AG04450 (cell line): ENCODE measurements around the gene AHR. TPM values are rescaled to one million over a fixed set of nuclear protein-coding genes. Genes with fewer than 3 reads are reported as not detected.

Source experiments
- CTCF ChIA-PET: fragments of 300-600, 350-600 bp; formaldehyde crosslinking; extraction: SDS; loops from one replicate; lab custom pipeline; 2022; ENCODE audit warnings: antibody characterized with exemption, inconsistent platforms; lab: Charles Lee
- POLR2A ChIA-PET: fragments of 350-600 bp; formaldehyde crosslinking; extraction: SDS; loops from one replicate; lab custom pipeline; 2021; ENCODE audit warnings: antibody characterized with exemption, inconsistent platforms; lab: Yijun Ruan, JAX
- DNase-seq: peaks from one replicate; pipeline ENCODE4 v3.0.0-alpha.2; 2011; ENCODE audit warnings: low read depth, low spot score
- H3K27ac ChIP-seq: one replicate; pipeline ENCODE4 v1.5.1; 2012; ENCODE audit warnings: low read depth, low read length, control low read depth
- H3K27me3 ChIP-seq: one replicate; pipeline ENCODE4 v1.6.0; 2012; ENCODE audit warnings: low read length; ENCODE audit not compliant: control insufficient read depth, insufficient read depth
- H3K4me3 ChIP-seq: 2 replicates; pipeline ENCODE4 v1.5.1; 2011; ENCODE audit warnings: mild to moderate bottlenecking, low read depth, low read length, control low read depth
- H3K9me3 ChIP-seq: 2 replicates; pipeline ENCODE4 v1.5.1; 2012; ENCODE audit warnings: low read length; ENCODE audit not compliant: control insufficient read depth, insufficient read depth
- CTCF ChIP-seq: IDR thresholded peaks from 2 replicates; pipeline ENCODE4 v1.5.1; 2011; ENCODE audit warnings: low read depth, low read length, control low read depth, inconsistent platforms
- polyA plus RNA-seq: library from polyadenylated mRNA; depleted of rRNA; stranded (reverse); fragments of >200 nt; gene quantifications from 2 replicates; pipeline ENCODE4 v1.2.3, GENCODE V29; 2011

AHR gene
- polyA plus RNA-seq, 1 experiment, result 9.8 TPM

- Histone ChIP-seq H3K9me3 (no peaks in the 10 kb centered on the region), H3K27me3 (no peaks in the 10 kb centered on the region), H3K4me3 (no peak overlapping the region), H3K27ac (no peak overlapping the region)
- no peak for TF ChIP-seq CTCF
- ChIA-PET CTCF (interaction anchor here (0.6 to 2.4 kb wide), 3 partner anchors 346 to 412 kb away, joined by 3 to 16 read pairs (median 3); no protein-coding TSS in a partner anchor), POLR2A (no interaction called here)
- no peak for DNase-seq
Measured at GRCh38 chr7:17329440-17329839, 31.0 kb downstream of the AHR start.

GRCh38 chr7:17331891-17332501 is 33.5 kb downstream of the AHR start:
- DNase-seq, result no peak

GRCh38 chr7:17333221-17333620 is 34.8 kb downstream of the AHR start:
- no peak for DNase-seq
- ChIA-PET CTCF (no interaction called here), POLR2A (no interaction called here)
- TF ChIP-seq CTCF, result no peak
- Histone ChIP-seq H3K27me3 (no peaks in the 10 kb centered on the region), H3K4me3 (no peak overlapping the region), H3K27ac (no peak overlapping the region), H3K9me3 (no peaks in the 10 kb centered on the region; the same call in 1 of the 2 replicates)

More at GRCh38 chr7:17331891-17332501, 33.5 kb downstream of the AHR start:
- TF ChIP-seq CTCF, result no peak
- ChIA-PET POLR2A (no interaction called here), CTCF (interaction anchor here (0.8 to 2.4 kb wide), 4 partner anchors 309 to 1013 kb away, joined by 3 to 16 read pairs (median 6); no protein-coding TSS in a partner anchor)
- Histone ChIP-seq H3K4me3 (no peak overlapping the region), H3K9me3 (no peaks in the 10 kb centered on the region), H3K27ac (no peak overlapping the region), H3K27me3 (no peaks in the 10 kb centered on the region)

- no peak overlapping the region for H3K4me3 ChIP-seq
- no peak overlapping the region for H3K27ac ChIP-seq
- no peak for TF ChIP-seq CTCF
- no peaks in the 10 kb centered on the region; the same call in 1 of the 2 replicates for H3K9me3 ChIP-seq
- CTCF ChIA-PET, result interaction anchor here (1.2 kb wide), 1 partner anchor 326 kb away, joined by 3 read pairs; no protein-coding TSS in a partner anchor
- no peak for DNase-seq
- POLR2A ChIA-PET, result no interaction called here
- no peaks in the 10 kb centered on the region for H3K27me3 ChIP-seq
Measured at GRCh38 chr7:17336168-17336567, 37.7 kb downstream of the AHR start.

GRCh38 chr7:17339139-17339538 is 40.7 kb downstream of the AHR start:
- Histone ChIP-seq H3K9me3 (no peaks in the 10 kb centered on the region; the same call in 1 of the 2 replicates), H3K4me3 (no peak overlapping the region), H3K27ac (no peak overlapping the region), H3K27me3 (no peaks in the 10 kb centered on the region)
- POLR2A ChIA-PET, result no interaction called here
- CTCF ChIA-PET, result no interaction called here
- TF ChIP-seq CTCF, result no peak
- no peak for DNase-seq
